Suprapubic skin (tissue), 4 donors: ENCODE data around the gene TLR10.

Experiments used
- POLR2A ChIP-seq, 2 donors: fragments of 450-650 bp; IDR thresholded peaks; one replicate each; pipeline ENCODE4 v1.6.1; 2017; ENCODE audit warnings: antibody characterized with exemption in 2 of 2, mild to moderate bottlenecking in 2 of 2, moderate library complexity in 2 of 2
- POLR2AphosphoS5 ChIP-seq, 3 donors: sonication (generic); formaldehyde crosslinking; IDR thresholded peaks; one replicate each; pipeline ENCODE4 v1.6.1; 2017; ENCODE audit warnings: antibody characterized with exemption in 3 of 3

GRCh38 chr4:38738940-38739803, 43.6 kb downstream of the TLR10 start:
- TF ChIP-seq POLR2AphosphoS5 (IDR thresholded peaks at IDR 0.05) (no peak), POLR2A (IDR thresholded peaks at IDR 0.05) (no peak)
